Astrocyte (in vitro differentiated cells and primary cell): ENCODE measurements around the gene CPPED1.

Experiments used
- EZH2 ChIP-seq: IDR thresholded peaks from 2 replicates; pipeline ENCODE4 v1.6.1; 2012; ENCODE audit warnings: mild to moderate bottlenecking, low read length, inconsistent platforms; ENCODE audit not compliant: insufficient read depth
- TF ChIP-seq, protein P1 (sequence below): IDR thresholded peaks from 2 replicates; pipeline ENCODE4 v1.5.1; 2011; ENCODE audit warnings: low read depth, mild to moderate bottlenecking, inconsistent platforms, low read length, moderate library complexity; ENCODE audit not compliant: insufficient read depth

DNA sequence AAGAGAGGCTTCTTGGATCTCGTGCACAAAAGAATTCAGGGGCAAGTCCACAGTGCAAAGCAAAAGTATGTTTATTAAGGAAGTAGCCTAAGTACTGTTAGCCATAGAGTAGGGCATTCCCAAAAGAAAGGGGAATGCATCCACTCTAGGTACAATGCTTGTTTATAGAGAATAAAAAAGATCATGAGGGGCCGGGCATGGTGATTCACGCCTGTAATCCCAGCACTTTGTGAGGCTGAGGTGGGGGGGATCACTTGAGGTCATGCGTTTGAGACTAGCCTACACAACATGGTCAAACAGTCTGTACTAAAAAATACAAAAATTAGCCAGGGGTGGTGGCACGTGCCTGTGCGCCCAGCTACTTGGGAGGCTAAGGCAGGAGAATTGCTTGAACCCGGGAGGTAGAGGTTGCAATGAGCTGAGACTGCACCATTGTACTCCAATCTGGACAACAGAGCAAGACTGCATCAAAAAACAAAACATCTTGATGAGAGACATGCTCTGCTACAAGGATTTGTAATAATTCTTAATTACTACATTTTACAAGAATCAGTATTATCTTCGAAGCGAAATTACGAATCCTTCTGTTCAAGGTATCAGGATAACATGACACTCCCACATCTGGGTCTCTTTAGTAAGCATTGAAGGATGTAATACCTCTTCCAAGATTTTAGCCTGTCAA lies 191.6 kb downstream of the CPPED1 start:
- TF ChIP-seq, protein P1, sequence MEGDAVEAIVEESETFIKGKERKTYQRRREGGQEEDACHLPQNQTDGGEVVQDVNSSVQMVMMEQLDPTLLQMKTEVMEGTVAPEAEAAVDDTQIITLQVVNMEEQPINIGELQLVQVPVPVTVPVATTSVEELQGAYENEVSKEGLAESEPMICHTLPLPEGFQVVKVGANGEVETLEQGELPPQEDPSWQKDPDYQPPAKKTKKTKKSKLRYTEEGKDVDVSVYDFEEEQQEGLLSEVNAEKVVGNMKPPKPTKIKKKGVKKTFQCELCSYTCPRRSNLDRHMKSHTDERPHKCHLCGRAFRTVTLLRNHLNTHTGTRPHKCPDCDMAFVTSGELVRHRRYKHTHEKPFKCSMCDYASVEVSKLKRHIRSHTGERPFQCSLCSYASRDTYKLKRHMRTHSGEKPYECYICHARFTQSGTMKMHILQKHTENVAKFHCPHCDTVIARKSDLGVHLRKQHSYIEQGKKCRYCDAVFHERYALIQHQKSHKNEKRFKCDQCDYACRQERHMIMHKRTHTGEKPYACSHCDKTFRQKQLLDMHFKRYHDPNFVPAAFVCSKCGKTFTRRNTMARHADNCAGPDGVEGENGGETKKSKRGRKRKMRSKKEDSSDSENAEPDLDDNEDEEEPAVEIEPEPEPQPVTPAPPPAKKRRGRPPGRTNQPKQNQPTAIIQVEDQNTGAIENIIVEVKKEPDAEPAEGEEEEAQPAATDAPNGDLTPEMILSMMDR = no peak
- TF ChIP-seq EZH2 = no peak
